ENCODE results near the gene F10. TPM values are rescaled to one million over a fixed set of nuclear protein-coding genes. Genes with fewer than 3 reads are reported as not detected.

Gene F10
- 10 to 100 TPM in 3 of 4 donors, 1 to 10 TPM in 1; 7.3 to 33.0 (median 20.7) TPM for total RNA-seq

DNA sequence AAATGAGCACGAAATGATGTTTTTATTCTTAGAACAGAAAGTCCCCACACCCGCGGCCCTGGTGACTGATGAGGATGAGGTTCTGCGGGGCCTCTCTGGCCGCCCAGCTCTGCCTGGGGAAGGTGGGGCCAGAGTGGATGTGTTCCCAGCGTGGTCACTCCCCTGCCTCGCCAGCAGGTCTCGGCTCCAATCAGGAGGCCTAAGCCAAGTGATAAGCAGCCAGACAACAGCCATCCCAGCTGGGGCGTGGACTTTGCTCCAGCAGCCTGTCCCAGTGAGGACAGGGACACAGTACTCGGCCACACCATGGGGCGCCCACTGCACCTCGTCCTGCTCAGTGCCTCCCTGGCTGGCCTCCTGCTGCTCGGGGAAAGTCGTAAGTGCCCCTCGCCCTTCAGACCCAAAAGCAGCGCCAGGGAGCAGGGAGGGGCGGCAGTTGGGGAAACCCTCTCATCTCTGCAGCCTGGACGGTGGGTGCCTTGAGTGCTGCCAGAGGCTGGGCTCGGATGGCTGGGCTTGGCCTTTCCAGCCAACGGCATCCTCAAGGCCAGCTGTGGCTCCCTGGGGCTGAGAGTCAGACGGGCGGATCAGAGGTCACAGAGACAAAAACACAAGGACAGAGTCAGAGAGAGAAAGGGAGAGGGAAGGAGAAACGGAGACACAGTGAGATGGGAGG lies at the start of gene F10:
F10 (plus strand) TSS at position 250 of the 676 bp plus-strand sequence; CDS start at position 307, 57 bp downstream.
- TF ChIP-seq CTCF (IDR thresholded peaks at IDR 0.05; ENCODE audit: low read depth): no peak

DNA sequence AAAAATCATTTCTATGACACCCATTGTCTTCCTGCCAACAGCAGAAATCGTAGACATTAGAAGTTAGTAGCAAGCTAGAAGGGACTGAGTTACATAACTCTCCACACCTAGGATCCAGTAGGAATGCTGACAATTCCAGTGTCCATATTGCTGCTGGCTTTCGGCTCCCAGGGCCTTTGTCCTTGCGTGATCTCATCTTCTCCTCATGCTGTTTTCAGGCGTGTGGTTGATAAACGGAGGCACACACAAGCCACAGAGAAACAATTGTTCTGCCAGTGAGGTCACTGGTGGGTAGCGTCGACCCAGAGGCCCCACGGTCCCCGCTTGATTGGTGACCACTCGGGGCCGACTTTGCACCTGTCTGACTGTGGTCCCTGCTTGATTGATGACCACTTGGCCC lies 48.7 kb upstream of the F10 start:
- no peak for TF ChIP-seq CTCF (IDR thresholded peaks at IDR 0.05; ENCODE audit: low read depth)

- no peak for TF ChIP-seq CTCF (IDR thresholded peaks at IDR 0.05; ENCODE audit: low read depth)
Observed at GRCh38 chr13:113074401-113074800, 48.2 kb upstream of the F10 start.

GRCh38 chr13:113074876-113075275 lies 47.7 kb upstream of the F10 start:
- no peak for TF ChIP-seq CTCF (IDR thresholded peaks at IDR 0.05; ENCODE audit: low read depth)

DNA sequence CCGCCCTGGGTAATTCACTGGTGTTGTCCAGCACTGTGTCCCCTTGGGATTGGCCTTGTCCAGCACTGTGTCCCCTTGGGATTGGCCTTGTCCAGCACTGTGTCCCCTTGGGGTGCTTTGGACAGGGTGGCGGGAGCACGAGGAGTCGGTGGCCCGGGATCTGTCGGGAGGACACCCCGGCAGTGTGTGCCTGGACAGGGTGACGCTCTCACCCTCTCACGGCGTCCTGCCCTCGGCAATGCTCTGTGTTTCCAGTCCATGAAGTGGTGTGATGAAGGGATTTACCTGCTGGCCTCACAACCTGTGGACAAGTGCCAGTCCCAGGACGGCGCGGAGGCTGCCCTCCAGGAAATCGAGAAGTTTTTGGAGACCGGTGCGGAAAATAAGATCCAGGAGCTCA lies 46.9 kb upstream of the F10 start:
- TF ChIP-seq CTCF (IDR thresholded peaks at IDR 0.05; ENCODE audit: low read depth): no peak

GRCh38 chr13:113076681-113077401 lies 45.8 kb upstream of the F10 start:
- TF ChIP-seq CTCF (IDR thresholded peaks at IDR 0.05; ENCODE audit: low read depth): no peak

DNA sequence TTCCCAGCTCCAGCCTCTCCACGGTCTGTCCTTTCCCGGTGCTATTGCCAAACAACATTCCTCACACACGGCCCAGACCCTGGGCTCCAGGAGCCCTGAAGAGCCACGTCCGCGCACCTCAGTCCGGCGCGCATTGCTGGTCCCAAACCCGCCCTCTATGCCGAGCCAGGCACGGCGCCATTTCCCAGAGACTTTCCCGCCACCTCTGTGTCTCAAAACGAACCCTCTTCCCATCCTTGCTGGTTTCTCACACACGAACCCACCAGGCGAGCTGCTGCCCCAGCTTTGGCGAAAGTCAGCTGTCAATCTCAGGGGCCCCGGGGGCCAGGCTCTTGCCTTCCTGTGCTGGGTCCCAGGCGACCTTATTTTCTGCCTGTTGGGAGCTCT lies 45.0 kb upstream of the F10 start:
- no peak for TF ChIP-seq CTCF (IDR thresholded peaks at IDR 0.05; ENCODE audit: low read depth)

Data from subcutaneous adipose tissue (tissue), 4 donors.